HG03103 (cell line): ENCODE results near the gene TSC1.

Experiments
- ATAC-seq: cut with Tn5 transposase; IDR thresholded peaks from one replicate; pipeline ENCODE4 v1.9.1; 2021; ENCODE audit warnings: low read depth; ENCODE audit not compliant: unreplicated experiment

TSC1 gene

DNA sequence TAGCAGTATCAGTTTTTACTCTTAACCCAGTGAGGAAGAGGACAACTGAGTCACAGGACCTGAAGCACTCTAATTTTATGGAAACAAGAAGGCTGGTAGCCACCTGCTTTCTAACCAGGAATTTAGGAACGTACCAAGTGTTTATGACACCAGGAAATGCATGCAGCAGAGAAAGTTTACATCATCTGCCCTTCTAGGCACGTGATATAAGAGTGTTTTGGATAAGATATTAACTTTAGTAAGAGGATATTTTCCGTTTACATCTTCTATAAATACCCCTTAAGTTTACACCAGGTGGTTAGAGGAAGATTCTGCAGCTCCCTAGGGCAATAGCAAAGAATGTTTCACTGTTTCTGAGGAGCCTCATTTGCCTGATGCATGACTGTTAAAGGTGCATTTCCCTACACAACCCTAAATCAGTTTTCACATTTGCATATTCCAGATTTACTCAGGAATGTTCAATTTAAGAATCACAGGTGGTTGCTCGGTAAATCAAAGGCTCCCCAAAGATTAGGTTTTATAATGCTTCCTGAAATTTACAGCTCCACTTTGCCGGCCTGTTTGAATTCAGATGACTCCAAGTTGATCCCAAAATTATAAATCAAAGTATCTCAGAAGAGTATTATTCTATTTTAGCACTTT lies 1.8 kb downstream of the TSC1 start:
- no peak for ATAC-seq

DNA sequence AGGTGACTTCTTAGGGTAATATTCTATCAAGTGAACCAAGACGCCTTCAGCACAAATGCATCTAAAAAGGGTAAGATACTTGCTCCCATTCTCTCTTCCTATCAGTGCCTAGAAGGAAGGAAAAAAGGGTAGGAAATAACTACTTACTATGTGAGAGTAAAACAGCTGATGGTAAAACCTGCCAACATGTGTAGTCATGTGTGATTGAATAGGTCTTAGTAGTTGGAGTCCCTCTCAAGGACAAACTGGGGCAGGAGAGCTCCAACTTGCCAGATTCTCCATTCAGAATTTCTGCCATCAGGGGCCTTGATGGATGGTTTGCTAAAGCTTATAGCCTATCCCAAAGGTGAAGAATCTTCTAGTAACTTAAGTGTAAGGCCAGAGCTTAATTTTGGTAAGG lies 5.2 kb downstream of the TSC1 start:
- ATAC-seq = no peak

DNA sequence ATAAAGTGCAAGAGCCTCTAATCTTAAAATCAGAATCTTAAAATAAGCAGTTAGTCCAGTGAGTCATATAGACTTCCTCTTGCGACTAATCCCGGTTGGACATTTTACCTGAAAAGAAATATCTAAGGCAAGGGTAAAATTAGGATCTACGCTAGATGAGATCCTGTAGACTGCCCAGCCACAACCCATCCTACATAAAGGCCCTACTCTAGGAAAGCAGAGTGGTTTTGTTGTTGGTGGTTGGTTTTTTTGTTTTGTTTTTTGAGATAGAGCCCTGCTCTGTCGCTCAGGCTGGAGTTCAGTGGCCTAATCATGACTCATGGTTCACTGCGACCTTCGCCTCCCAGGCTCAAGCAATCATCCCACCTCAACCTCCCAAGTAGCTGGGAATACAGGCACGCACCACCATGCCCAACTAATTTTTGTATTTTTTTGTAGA lies 6.9 kb downstream of the TSC1 start:
- no peak for ATAC-seq

DNA sequence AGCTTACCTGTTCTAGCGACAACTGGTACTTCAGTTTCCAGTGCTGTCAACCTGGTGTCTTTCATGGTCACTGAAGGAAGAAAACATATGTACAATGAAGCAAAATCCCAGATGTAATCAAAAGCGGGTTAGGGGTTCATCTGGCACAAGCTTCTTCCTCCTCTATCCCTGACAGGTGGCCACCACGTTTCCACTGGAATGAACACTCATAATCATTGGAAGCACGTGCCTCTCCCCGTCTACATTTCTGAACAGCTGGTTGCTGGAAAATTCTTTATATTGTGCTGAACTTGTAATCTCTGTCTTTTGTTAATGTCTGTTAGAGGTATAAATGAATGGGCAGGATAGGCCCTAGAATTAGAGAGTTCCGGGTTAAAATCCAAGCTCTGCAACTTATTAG lies 9.4 kb downstream of the TSC1 start:
- ATAC-seq = no peak

DNA sequence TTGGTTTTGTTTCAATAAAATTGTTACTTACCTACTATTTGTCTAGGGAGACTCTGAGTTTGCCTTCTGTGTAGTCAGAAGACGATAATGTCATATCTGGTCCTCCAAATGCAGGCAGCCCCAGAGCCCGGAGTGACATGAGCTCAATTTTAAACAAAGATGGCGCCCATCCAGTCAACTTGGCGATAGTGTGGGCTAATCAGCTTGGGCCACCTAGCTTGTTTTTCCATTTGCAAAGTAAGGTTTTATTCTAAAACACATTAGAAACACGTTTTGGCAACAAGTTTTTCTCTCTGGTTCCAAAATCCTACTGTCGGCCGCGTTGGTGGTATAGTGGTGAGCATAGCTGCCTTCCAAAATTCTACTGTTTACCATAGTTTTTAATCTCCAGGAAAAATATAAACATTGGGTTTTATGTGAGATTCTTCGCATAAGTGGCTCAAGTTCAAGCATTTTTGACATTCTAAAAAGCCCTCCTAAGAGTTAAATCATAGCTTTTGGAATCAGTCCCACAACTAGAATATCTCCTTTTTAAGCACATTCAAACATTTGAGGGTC lies 13.2 kb downstream of the TSC1 start:
- ATAC-seq = no peak

DNA sequence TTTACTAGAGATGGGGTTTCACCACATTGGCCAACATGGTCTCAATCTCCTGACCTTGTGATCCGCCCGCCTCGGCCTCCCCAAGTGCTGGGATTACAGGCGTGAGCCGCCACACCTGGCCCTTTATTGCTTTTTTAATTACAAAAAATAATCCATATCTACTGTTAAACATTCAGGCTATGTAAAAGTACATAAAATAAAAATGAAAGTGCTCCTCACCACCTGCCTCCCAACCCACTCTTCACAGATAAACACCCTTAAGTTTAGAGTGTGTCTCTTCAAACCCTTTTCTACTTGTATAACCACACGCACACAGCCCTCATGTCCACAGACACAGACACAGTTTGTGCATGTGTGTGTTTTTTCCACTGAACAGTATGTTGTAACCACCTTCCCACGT lies 16.7 kb downstream of the TSC1 start:
- ATAC-seq = no peak

DNA sequence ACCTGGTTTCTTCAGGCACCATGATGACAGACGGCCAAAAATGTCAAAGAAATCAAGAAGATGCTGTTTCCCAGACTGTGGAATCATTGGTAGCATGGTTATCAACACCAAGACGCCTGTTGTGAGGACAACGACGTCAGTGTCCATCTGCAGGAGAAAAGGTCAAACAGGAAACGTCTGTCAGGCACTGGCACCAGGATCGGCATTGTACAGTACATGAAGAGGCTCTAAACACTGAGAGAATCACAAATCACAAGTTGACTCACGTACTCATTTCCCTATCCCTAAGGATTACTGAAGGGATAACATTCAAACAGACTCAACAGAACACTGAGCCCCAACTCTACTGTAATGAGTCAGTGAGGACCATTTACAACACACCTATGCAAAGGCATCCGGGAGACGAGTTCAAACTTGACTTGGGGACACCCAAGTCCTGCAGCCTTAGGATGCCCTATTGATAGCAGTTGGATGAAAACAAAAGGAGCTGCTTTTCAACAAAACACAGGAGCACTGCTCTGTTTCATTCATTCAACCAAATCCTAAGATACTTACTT lies 21.0 kb downstream of the TSC1 start:
- no peak for ATAC-seq

DNA sequence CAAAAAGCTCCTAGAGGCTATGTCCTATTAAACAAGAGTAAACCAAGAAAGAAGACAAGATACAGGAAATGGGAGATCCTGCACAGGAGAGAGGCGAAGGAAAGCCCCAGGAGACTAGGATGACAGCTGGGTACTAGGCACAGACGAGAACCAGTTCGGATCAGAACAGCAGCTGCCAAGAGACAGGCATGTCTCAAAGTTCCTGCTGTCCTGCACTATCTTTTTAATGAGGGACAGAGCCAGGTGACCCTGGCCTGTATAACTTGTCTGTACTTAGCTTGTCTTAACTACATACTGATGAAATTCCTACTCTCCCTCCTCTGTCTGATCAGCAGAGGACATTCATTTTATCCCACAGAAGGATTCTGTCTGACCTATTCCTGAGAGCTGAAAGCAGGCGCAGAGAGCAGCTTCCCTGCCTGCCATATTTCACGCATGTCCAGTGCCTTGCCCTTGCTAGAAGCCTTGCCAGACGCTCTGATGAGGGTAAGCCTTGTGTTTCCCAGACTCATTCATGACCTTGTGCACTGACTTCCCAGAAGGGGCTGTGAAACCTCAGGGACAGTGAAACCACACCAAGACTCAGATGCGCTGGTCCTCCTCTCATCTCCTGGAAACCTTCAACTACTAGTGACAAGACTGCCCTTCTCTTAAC lies 24.7 kb downstream of the TSC1 start:
- ATAC-seq = no peak

DNA sequence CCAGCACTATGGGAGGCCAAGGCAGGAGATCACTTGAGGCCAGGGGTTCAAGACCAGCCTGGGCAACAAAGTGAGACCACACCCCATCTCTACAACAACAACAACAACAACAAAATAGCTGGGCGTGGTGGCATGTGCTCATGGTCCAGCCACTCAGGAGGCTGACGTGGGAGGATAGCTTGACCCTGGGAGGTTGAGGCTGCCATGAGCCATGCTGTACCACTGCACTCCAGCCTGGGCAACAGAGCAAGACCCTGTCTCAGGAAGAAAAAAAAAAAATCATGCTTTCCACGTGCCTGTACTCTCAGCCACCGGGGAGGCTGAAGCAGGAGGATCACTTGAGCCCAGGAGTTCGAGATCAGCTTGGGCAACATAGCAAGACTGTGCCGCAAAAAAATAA lies 29.5 kb downstream of the TSC1 start:
- ATAC-seq = no peak

DNA sequence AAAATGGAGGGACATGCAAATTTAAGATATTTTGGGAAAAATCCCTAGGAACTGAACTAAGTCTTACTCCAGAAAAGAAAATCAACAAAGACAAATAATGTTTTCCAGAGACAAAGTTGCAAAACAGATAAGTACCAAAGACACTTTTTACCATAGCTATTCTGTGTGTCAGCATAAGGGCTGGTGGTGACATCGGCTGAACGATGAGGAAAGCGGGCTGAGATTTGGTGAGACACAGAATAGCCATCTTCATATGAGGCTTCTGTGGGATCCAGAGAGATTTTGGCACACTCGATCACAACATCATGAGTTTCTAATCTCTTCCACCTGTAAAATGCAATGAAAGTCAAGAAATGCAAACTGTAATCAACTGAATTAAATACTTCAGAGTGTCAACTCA lies 32.3 kb downstream of the TSC1 start:
- no peak for ATAC-seq

DNA sequence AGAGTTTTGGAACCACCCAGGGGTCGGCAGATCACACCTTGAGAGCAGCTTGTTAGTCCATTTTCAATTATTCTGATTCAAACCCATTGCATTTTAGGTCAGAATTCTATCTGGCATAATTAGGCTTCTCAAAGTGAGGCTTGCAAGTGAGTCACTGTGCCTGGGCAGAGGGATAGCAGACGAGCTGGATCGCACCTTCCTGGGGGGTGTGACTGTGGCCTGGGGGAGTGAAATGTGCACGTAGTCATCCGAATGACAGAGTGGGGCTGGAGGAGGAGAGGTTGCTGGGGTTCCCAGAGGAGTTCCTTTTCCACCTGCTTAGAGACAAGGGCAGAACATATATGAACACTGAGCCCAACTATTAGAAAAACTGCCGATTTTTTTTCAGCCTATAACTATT lies 34.0 kb downstream of the TSC1 start:
- ATAC-seq = no peak

DNA sequence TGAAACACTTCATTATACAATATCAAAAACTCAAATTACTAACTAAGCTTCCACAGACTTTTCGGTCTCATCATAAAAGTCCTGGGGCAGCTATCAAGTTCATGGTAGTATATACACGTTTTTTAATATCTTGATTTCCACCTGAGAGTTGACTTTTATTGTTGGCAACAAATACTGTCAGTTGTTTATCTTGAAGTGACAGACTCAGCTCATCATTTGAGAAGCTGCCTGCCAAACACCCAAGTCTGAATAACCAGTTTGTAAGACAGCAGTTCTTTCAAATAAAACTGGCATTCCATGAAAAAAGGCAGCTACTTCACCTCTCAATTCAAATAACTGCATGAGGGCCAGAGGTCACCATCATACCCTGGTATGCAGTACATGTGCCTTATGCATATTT lies 35.1 kb downstream of the TSC1 start:
- ATAC-seq = no peak

DNA sequence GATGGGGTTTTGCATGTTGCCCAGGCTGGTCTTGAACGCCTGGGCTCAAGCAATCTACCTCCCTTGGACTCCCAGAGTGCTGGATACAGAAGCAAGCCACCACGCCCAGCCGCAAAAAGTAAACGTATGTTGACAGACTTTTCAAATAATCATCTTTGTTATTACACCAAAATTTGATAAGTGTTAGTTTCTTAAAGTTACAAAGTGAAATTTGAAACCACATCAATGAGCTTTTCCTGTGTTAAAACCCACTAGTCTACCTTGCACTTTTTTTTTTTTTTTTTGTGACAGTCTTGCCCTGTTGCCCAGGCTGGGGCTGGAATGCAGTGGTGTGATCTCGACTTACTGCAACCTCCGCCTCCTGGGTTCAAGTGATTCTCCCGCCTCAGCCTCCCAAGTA lies 35.8 kb downstream of the TSC1 start:
- no peak for ATAC-seq

DNA sequence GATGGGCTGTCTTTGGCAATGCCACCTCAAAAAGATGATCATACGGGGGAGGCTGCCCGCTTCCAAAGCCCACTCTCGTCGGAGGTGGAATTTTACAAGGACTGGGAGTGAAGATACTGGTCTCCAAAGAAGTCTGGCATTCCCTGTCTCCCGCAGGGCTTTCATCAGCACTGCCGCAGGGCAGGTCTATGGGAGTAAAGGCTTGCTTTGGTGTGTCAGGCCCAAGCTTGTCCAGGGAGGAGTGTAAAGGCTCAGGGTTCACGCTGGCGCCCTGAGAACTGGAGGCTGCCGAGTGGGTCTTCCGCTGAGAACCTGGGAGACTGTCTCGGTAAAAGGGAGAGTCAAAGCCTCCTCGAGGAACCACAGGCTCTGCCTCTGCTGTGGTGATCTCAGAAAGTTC lies 38.7 kb downstream of the TSC1 start:
- no peak for ATAC-seq

DNA sequence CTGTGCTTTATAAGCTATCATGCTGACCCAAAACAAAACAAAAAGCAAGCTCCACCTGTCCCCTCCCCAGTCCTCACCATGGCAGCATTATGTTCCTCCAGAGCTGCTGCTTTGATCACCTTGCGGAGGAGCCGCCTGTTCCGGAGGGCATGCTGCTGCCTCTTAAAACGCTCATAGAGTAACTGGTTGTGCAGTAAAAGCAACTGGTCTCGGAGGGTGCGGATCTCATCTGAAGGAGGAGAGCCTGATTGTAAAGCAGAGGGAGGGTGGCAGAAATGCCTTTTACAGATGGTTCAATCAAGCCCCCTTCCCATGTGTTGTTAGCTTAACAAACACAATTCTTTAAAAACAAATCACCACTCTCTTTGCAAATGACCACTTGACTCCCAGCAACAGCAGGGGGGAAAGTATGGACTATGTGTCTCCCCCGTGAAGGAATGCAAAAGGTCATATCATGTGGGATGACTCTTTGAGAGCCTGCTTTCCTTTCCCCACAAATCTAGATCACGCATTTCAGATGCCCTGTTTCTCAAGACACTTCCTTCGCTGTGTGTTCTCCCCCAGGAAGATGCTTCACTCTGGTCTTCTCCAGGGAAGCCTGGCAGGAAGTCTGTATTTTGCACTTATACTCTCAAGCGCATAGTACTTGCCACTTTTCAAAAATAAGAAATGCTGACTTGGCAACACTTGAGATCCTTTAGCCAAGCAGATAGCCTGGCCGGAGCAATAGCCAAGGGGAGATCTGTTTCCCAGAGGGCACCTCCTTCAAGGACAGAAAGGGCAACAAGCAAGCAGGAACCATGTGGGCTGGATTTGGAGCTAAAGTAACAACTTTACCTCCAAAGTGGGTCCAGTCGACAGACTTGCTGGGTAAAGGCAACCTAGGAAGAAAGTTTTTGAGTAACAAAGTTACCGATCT lies 40.6 kb downstream of the TSC1 start:
- ATAC-seq = no peak

DNA sequence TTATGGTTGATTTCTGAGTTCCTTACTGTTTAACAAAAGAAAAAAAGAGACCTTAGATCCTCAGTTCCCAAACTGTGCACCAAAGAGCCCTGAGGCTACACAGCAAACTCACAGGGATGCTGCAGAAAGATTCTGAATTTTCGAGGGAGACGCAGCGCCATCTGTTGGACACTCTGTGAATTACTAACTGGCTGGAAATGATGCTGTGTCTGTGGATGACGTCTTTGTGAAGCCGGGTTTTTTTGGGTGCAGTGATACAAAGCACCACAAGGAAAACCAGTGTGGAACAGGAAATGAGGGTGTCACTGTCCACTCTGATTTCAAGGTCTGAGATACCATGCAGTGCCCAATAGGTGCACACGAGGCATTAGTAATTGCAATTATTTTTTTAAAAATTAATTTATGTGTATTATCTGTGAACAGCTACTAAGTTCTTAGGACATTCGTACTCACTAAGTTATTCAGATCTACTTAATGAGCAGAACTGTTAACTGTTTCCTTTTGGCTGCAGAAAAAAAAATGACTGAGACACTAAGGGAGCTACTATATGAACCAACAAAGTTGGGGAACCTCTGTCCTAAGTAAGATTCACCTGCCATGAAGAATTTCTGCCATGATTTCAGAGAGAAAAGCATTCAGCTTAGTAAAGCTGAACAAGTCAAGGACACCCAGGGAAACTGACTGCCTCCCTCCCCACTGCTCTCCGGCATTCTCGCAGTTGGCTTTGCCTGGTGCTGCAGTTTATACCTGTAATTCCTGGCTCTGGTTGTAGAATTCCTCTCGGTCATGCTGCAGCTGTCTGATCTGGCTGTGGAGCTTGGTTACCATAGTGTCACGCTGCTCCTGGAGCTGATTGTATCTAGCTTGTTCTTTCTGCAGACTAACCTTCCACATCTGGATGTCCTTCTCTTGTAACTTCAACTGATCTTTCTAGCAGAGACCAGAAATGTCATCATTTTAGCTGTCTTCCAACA lies 42.3 kb downstream of the TSC1 start:
- peak; percentile 54 for ATAC-seq

DNA sequence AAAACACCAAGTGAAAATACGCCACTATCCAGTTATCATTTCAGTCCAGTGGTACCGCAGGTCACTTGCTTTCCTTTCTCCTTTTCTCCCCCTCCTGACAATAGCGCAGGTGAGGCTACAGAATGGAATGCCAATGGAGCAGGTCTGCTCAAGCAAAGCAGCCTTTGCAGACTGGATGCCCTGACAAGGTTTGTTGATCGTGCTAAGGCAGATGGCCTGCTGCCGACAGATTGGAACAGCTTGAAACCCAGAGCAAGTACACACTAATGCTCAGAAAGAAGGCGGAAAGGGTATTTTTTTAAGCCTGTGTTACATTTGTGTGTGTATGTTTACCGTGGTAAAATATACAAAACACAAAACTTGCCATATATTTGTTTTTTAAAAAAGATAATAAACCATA lies 46.4 kb downstream of the TSC1 start:
- ATAC-seq = no peak

DNA sequence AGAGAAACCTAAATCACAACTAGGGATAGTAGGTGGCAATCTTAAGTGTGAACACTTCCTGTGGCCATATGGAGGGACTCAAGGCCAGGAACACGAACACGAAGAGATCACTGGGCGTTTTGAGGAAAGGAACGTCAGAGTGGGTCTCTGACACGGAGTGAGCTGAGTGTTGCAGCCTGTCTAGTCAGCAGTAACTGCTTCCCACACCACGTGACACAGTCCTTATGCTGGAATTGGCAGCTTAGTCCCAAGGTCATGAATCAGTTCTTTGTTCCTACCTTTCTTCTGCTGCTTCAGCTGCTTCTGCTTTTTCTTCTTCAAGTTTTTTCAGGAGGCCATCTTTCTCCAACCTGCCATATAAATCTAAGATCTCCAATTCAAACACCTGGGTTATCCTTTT lies 47.5 kb downstream of the TSC1 start:
- ATAC-seq = no peak

DNA sequence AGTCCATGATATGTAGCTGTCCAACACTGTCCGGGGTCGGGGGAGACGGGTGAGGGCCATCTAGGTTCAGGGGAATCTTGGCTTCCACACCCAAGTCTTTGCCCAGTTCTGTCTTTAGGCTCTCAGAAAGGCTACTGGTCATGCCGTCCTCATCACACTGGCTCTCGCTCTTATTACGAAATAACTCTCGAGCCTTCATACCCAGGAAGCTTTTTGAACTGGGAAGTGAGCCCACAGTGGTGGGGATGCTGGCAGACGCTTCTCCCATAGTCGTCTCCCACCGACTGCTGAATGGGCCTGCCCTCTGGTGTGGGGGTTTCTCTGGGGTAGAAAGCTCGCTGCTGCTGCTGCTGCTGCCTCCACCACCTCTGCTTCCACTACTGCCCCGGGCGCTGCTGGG lies 48.2 kb downstream of the TSC1 start:
- no peak for ATAC-seq
